Non-pigmented ciliary epithelial cell (primary cell): Measurements from ENCODE around the gene OR7G1.

Experiments used
- DNase-seq: peaks from one replicate; pipeline ENCODE4 v3.0.0-alpha.2; 2010; ENCODE audit warnings: low read depth

OR7G1 gene

GRCh38 chr19:9115307-9115813, at the start of gene OR7G1:
Gene OR7G1 (minus strand): TSS chr19:9115763. CDS start chr19:9115763, 0 bp downstream.
- no peak for DNase-seq

GRCh38 chr19:9165261-9165660, 49.7 kb upstream of the OR7G1 start:
- peak; percentile 15 for DNase-seq

GRCh38 chr19:9161427-9161826, 45.9 kb upstream of the OR7G1 start:
- DNase-seq: no peak

GRCh38 chr19:9159891-9160290, 44.3 kb upstream of the OR7G1 start:
- DNase-seq: no peak

- DNase-seq: no peak
Observed at GRCh38 chr19:9156304-9156703, 40.7 kb upstream of the OR7G1 start.

GRCh38 chr19:9155591-9155990, 40.0 kb upstream of the OR7G1 start:
- DNase-seq: no peak

GRCh38 chr19:9151367-9151766, 35.8 kb upstream of the OR7G1 start:
- no peak for DNase-seq

DNA sequence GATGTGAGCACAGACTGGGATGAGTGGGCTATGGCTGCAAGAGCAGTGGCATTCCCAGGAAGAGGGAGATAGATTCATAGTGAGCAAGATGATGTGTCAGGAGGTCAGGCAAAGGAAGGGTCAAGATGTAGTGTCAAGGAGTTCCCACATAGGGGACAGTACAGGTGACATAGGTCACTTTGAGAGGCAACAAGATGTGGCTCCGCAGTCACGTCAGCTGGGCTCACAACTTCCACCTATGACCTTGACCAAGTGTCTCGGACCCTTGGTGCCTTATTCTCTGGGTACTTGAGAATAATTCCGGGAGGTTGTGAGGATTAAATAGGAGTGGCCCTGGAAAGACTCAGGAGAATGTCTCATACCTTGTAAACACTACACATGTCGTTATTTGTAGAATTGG, 35.1 kb upstream of the OR7G1 start:
- DNase-seq: no peak

DNA sequence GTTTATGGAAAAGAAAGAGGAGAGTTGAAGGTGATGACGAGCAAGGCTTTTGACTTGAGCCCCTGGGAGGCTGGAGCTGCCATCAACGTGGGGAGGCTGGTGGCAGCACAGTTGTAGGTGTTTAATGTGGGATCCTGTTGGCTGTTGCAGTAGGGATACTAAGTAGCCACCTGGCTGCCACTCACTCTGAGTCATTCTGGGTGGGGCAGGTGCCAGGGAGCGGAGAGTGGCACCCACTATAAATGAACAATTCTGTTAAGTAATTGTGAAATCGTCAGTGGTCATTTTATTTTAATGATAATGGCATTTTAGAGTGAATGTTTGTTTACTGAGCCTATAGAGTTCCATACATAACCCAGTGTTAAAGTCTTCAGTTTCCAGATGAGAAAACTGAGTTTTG, 34.4 kb upstream of the OR7G1 start:
- no peak for DNase-seq

DNA sequence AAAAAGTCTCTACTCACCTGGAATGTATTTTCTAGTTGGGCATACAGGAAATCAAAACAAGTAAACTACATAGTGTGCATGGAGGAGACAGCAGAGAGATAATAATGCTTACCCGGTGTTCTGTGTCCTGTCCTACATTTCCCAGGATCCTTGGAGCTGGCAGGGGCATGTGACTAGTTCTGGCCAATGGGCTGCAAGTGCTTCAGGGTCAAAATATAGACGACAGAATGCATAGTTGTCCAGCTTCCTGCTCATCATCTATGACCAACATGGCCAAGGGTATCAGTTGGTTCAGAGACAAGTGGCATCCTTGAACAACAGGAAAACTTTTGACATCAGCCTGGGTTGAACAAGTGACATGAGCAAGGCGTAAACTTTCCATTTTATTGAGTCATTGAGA, 33.1 kb upstream of the OR7G1 start:
- DNase-seq: no peak

DNA sequence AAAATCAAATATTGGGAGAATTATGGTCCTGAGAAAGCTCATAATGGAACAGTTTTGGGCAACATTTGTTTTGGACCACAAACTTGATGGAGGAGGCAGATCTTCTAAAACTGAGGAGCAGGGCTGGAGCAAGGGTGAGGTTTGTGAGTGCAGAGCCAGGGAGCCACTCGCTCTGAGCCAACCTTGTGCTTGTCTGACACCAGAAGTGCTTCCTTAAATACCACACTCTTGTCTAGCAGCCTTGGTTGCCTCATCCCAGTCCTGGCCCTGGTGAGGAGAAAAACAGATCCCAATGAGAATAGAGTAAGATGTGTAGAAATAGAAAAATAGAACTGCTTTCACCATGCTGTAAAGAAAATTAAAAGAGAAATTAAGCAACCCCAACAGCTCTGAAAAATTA, 31.3 kb upstream of the OR7G1 start:
- no peak for DNase-seq

DNA sequence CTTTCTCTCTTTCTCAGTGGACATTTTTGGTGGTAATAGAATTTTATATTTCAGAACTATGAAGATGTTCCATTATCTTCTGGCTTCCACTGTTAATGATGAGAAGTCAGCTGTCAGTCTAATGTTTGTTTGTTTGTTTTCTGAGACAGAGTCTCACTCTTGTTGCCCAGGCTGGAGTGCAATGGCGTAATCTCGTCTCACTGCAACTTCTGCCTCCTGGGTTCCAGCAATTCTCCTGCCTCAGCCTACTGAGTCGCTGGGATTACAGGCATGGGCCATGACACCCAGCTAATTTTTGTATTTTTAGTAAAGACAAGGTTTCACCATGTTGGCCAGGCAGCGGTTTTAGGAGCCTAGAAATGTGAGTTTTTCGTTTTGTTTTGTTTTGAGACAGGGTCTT, 29.4 kb upstream of the OR7G1 start:
- no peak for DNase-seq

DNA sequence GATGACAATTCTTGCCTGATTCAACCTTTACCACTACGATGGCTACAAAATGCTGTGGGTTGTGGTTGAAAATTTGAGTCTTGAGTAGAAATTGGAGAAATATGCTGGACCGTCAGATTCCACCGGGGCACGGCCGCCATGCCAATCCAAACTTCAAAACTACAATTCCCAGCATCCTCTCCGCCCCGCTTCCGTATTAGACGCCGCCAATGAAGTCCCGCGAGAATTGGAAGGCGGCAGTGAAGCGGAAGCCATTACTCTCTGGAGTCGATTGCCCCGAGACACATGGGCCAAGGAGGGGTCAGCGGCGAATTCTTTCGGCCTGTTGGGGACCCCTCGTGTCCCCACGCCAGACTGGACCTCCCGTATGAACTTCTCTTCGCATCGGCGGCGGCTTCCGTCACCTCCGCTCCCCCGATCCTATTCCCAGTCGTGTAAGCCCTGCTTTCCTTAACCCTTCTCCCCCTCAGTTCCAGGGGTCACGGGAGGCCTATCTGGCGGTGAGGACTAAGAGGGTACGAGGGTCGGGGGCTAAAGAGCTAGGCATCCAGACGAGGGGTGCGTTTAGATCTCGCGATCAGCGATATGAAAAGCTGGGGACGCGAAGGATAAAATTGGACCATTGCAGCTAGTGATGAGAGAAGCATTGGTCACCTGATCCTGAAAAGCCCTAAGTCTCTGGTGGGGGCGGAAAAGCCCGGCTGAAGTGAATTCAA, 24.8 kb upstream of the OR7G1 start, which contains the start of gene ZNF317:
TSS of gene ZNF317 (plus strand) at position 239 of the 716 bp plus-strand sequence. CDS start 15,620 bp downstream, outside the sequence.
- peak; percentile 62 for DNase-seq

GRCh38 chr19:9139609-9140158, 24.1 kb upstream of the OR7G1 start:
- no peak for DNase-seq

- DNase-seq: no peak
Observed at GRCh38 chr19:9132422-9132821, 16.9 kb upstream of the OR7G1 start.

DNA sequence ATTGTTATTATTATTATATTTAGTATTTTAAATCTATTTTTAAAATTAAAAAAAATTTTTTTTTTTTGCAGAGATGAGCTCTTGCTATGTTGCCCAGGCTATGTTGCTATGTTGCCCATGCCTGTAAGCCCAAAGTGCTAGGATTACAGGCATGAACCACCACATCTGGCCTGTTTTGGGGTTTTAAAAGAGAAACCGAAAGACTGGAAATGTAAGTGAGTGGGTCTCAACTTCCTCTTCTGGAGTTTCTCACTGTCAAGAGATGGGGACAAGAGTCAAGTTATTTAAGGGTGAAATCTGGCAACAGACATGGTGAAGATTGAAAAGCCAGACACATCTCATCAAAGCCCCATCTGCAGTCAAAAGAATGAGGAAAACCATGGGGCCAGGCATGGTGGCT, 15.4 kb upstream of the OR7G1 start:
- DNase-seq: no peak

GRCh38 chr19:9128171-9128570, 12.6 kb upstream of the OR7G1 start:
- DNase-seq: peak; percentile 18

DNA sequence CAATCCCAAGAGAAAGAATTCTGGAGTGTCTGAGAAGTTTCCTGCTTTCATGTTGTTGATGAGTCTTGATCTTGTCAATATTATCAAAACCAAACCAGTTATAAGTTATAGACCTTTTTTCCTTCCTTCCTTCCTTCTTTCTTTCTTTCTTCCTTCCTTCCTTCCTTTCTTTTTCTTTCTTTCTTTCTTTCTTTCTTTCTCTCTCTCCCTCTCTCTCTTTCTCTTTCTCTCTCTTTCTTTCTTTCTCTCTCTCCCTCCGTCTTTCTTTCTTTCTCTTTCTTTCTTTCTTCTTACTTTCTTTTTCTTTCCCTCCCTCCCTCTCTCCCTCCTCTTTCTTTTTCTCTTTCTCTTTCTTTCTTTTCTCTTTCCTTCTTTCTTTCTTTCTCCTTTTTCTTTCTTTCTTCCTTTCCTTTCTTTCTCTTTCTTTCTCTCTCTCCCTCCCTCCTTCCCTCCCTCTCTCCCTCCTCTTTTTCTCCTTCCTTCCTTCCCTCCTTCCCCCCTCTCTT, 11.4 kb upstream of the OR7G1 start, which contains the start of gene OR7G3:
TSS of gene OR7G3 (minus strand) at position 51 of the 506 bp plus-strand sequence. CDS start at position 51, 0 bp downstream.
- DNase-seq: no peak

DNA sequence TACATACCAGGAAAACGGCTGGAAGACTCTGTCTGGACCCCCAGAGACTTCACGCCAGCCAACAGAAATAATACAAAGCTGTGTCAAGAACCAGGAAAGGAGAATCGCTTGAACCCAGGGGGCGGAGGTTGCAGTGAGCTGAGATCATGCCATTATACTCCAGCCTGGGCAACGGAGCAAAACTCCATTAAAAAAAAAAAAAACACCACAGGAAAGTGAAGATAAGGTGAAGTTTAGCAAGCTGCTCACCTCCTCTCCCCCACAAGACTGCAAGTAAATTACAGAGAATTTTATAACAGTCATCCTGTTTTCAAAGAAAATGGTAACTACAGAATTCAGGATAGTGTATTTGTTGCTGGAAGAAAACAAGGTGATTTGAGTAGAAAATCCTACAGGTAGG, 984 bp upstream of the OR7G1 start:
- DNase-seq: no peak

- no peak for DNase-seq
Observed at GRCh38 chr19:9109959-9110358, 5.6 kb downstream of the OR7G1 start.

GRCh38 chr19:9107375-9107774, 8.2 kb downstream of the OR7G1 start, which contains the start of gene OR7G2:
Gene OR7G2 (minus strand): TSS chr19:9107475. CDS start chr19:9103243, 4,232 bp downstream.
- DNase-seq: no peak

GRCh38 chr19:9086761-9087160, 28.8 kb downstream of the OR7G1 start, which contains the start of gene OR1M1:
Gene OR1M1 (plus strand): TSS chr19:9087061. CDS start chr19:9093245, 6,184 bp downstream.
- DNase-seq: no peak

DNA sequence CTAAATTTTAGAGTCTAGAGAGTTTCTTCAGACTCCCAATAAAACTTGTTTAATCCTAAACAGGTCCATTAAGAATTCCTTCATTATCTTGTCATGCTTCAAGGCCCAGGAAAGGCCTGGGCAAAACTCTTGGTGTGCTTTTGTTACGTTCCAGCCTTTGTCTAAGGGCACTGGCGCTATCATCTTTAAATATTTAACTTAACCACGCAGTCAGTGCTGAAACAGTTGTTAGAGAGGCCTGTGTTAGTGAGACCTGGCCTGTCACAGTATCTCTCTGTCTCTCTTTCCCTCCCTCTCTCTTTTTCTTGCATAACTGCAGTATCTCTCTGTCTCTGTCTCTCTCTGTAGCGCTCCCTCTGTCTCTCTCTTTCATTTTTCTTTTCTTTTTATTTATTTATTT, 36.9 kb downstream of the OR7G1 start:
- DNase-seq: no peak
